HL-60 (cell line): Measurements from ENCODE around the gene CFAP99.

ENCODE experiments used
- DNase-seq, 2 experiments: peaks; one replicate each; pipeline ENCODE4 v3.0.0-alpha.2; 2010 to 2020; ENCODE audit warnings: low read depth in 1 of 2, low spot score in 1 of 2
- H3K27ac ChIP-seq: fragments of 250-450 bp; sonication (Bioruptor Pico); replicated peaks from 2 replicates; pipeline ENCODE4 v1.5.1; 2020; ENCODE audit warnings: mild to moderate bottlenecking, moderate library complexity
- H3K27me3 ChIP-seq: fragments of 250-450 bp; sonication (Bioruptor Pico); 2 replicates; pipeline ENCODE4 v1.5.1; 2021; ENCODE audit warnings: mild to moderate bottlenecking, moderate library complexity; ENCODE audit not compliant: insufficient read depth, poor library complexity, severe bottlenecking
- H3K4me3 ChIP-seq: replicated peaks from 2 replicates; pipeline ENCODE4 v1.5.1; 2011; ENCODE audit warnings: mild to moderate bottlenecking, control low read depth, low read length; ENCODE audit not compliant: insufficient read depth
- GABPA ChIP-seq: IDR thresholded peaks from 2 replicates; pipeline ENCODE4 v1.6.1; 2012; ENCODE audit warnings: low read depth
- POLR2AphosphoS5 ChIP-seq: IDR thresholded peaks from 2 replicates; pipeline ENCODE4 v1.6.1; 2012; ENCODE audit warnings: low read depth
- SPI1 ChIP-seq: IDR thresholded peaks from 2 replicates; pipeline ENCODE4 v1.6.1; 2012; ENCODE audit warnings: low read depth, mild to moderate bottlenecking, borderline replicate concordance
- TF ChIP-seq, protein P1 (sequence below): IDR thresholded peaks from 2 replicates; pipeline ENCODE4 v1.6.1; 2012; ENCODE audit warnings: low read depth; ENCODE audit not compliant: insufficient replicate concordance
- TF ChIP-seq, protein P2 (sequence below): IDR thresholded peaks from one replicate; pipeline ENCODE4 v1.5.1; 2011; ENCODE audit warnings: low read length, control low read depth, inconsistent platforms; ENCODE audit not compliant: insufficient read depth

CFAP99 gene

DNA sequence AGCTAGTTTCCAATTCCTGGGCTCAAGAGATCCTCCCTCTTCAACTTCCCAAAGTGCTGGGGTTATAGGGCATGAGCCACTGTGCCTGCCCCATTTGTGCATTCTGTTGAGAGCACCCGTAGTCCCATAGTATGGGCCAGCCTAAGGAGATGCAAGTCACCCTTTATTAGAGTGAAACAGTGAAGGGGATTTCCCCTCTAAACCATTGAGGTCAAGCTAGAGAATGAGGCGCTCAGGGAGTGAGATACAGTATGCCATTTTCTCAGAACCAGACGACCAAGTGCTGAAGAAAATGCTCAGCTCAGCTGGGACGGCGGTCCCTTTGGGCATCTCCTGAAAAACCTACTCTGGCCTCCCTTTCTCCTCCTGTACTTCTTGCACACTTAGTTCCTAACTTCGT, 68.9 kb downstream of the CFAP99 start:
- H3K27ac ChIP-seq, result no peak overlapping the region
- no peaks in the 10 kb centered on the region for H3K27me3 ChIP-seq
- no peak overlapping the region for H3K4me3 ChIP-seq
- no peak for DNase-seq
- TF ChIP-seq GABPA (no peak), SPI1 (no peak), POLR2AphosphoS5 (no peak)
- TF ChIP-seq, protein P1, sequence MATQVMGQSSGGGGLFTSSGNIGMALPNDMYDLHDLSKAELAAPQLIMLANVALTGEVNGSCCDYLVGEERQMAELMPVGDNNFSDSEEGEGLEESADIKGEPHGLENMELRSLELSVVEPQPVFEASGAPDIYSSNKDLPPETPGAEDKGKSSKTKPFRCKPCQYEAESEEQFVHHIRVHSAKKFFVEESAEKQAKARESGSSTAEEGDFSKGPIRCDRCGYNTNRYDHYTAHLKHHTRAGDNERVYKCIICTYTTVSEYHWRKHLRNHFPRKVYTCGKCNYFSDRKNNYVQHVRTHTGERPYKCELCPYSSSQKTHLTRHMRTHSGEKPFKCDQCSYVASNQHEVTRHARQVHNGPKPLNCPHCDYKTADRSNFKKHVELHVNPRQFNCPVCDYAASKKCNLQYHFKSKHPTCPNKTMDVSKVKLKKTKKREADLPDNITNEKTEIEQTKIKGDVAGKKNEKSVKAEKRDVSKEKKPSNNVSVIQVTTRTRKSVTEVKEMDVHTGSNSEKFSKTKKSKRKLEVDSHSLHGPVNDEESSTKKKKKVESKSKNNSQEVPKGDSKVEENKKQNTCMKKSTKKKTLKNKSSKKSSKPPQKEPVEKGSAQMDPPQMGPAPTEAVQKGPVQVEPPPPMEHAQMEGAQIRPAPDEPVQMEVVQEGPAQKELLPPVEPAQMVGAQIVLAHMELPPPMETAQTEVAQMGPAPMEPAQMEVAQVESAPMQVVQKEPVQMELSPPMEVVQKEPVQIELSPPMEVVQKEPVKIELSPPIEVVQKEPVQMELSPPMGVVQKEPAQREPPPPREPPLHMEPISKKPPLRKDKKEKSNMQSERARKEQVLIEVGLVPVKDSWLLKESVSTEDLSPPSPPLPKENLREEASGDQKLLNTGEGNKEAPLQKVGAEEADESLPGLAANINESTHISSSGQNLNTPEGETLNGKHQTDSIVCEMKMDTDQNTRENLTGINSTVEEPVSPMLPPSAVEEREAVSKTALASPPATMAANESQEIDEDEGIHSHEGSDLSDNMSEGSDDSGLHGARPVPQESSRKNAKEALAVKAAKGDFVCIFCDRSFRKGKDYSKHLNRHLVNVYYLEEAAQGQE, result no peak
- TF ChIP-seq, protein P2, sequence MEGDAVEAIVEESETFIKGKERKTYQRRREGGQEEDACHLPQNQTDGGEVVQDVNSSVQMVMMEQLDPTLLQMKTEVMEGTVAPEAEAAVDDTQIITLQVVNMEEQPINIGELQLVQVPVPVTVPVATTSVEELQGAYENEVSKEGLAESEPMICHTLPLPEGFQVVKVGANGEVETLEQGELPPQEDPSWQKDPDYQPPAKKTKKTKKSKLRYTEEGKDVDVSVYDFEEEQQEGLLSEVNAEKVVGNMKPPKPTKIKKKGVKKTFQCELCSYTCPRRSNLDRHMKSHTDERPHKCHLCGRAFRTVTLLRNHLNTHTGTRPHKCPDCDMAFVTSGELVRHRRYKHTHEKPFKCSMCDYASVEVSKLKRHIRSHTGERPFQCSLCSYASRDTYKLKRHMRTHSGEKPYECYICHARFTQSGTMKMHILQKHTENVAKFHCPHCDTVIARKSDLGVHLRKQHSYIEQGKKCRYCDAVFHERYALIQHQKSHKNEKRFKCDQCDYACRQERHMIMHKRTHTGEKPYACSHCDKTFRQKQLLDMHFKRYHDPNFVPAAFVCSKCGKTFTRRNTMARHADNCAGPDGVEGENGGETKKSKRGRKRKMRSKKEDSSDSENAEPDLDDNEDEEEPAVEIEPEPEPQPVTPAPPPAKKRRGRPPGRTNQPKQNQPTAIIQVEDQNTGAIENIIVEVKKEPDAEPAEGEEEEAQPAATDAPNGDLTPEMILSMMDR, result no peak

DNA sequence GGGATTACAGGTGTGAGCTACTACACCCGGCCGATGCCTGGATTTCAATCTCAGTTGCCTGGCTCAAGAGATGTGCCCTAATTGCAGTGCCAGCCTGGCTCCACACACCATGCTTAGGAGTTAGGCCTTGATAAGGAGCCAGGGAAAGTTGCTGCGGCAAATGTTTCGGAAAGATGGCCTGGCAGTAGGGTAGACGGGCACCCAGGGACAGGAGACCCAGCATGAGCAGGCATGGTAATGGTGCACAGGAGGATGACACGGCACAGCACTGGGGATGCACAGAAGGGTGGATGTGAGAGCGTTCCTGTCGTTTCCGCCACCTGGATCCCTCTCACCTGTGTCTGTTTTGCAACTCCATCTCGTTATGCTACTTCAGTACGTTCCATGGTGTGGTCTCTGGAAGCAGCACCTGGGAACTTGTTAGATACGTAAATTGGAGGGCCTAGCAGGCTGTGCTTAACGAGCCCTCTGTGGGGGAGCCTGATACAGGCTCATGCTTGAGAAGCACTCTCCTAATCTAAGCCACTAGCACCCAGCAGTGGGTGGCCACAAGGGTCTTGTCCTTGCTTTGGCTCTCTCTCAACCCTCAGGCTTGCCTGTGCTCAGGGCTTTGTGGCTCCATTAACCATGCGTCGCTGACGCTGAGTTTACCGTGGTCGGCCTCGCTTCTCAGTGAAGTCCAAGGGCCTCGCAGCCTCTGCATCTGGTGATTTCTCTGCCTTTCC, 70.5 kb downstream of the CFAP99 start:
- Histone ChIP-seq H3K4me3 (no peak overlapping the region), H3K27me3 (no peaks in the 10 kb centered on the region), H3K27ac (no peak overlapping the region)
- DNase-seq, result no peak
- no peak for TF ChIP-seq GABPA
- TF ChIP-seq, protein P2, result no peak
- no peak for TF ChIP-seq SPI1
- no peak for TF ChIP-seq POLR2AphosphoS5
- TF ChIP-seq, protein P1, result no peak

DNA sequence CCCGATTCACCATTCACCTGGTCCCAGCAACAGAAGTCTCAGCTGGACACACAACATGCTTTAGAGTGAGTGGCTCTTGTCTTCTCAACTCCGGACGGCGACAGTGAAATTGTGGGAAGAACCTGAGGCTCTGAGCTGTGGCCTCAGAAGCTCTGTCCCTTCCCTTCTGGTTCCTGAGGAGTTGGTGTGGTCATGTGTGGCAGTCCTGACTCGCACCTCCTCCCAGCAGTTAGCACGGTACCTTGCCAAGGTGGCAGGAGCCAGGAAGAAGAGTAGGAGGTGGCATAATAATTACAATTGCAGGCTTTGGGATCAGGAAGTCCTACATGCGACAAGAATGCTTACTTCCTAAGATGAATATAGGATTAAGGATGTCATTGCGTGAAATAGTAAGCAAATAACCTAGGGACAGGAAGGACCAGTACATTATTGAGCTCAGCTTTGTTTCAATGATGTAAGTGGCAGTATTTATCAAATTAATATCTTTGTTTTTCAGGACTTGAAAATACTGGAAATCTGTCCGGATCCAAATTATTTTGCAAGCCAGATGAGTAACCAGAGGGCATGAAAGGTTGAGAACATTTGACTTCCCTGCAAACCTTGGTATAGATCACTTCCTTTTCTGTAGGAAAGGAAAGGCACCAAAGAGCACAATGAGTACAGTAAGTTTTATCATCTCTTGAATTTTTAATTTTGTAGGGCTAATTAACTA, 71.2 kb downstream of the CFAP99 start:
- DNase-seq, result no peak
- no peak for TF ChIP-seq GABPA
- TF ChIP-seq, protein P1, result no peak
- no peak for TF ChIP-seq POLR2AphosphoS5
- no peak for TF ChIP-seq SPI1
- TF ChIP-seq, protein P2, result no peak
- no peak overlapping the region for H3K4me3 ChIP-seq
- H3K27ac ChIP-seq, result no peak overlapping the region
- H3K27me3 ChIP-seq, result no peaks in the 10 kb centered on the region
